Measurements from ENCODE around the gene GARIN5A. TPM values are rescaled to one million over a fixed set of nuclear protein-coding genes. Genes with fewer than 3 reads are reported as not detected.

GARIN5A gene
- total RNA-seq = 1 to 10 TPM in 2 of 4 donors, under 1 TPM in 1, not detected in 1; 0.62 to 5.4 (median 1.8) TPM

DNA sequence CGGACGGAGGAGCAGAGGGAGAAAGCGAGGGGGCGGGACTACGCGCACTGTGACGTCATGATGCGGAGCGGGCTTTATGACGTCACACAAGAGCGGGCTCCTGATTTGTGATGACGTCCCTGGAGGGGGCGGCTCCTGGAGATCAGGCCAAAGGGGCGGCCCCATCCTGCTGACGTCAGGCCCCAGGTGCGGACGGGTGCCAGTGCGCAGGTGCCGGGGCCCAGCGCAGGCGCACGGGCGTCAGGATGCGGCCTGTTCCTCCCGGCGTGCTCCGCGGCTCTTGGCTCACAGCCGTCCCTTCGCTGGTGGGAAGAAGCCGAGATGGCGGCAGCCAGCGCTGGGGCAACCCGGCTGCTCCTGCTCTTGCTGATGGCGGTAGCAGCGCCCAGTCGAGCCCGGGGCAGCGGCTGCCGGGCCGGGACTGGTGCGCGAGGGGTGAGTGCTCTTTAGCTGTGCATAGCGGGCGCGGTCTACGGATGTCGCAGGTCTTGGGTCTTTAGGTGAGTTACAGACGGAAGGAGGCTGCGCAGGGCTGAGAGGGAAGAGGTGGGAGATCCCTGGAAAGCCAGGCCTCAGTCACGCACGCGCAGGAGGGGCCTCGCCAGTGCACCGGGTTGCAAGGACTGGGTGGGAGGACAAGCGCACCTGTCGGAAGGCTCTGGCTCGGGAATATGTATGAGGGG lies at the start of gene GARIN5A, which contains the start of gene EMC10:
GARIN5A (minus strand) TSS at position 625 of the 683 bp plus-strand sequence; CDS start at position 165, 460 bp downstream.
EMC10 (plus strand) TSS at position 284 of the 683 bp plus-strand sequence; CDS start at position 322, 38 bp downstream.
- Histone ChIP-seq H3K4me1 (peaks cover 0 to 10% of the 10 kb centered on the region in 2 donors), H3K27me3 (no peaks in the 10 kb centered on the region), H3K9me3 (no peaks in the 10 kb centered on the region), H3K27ac (peak within 1 kb of the TSS; percentile 55 to 70), H3K36me3 (no peaks in the 10 kb centered on the region), H3K4me3 (peak within 1 kb of the TSS; percentile 69 to 83)
- intact Hi-C loops (cut with DNase I; ENCODE audit: low total_unique reads) = no loop called here
- TF ChIP-seq POLR2A (IDR thresholded peaks at IDR 0.05) (peak; percentile 17 to 64), CTCF (IDR thresholded peaks at IDR 0.05) (no peak)
- DNase-seq = peak; percentile 83 to 85

DNA sequence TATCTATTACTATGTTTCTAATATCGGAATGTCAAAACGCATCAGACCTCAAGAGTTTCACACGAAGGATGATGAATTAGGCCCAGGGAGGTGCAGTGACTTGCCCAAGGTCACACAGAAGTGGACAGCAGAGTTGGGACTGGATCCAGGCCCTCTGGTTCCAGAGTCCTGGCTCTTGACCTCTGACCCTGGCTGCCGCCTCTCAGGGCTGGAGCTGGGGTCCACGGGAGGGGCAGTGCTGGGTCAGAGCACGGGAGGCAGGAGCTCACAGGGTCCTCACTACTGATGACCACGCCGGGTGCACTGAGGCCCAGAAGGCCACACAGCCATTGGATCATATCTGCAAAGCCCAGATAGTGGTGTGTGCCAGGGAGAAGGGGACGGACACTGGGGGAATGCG lies 46.2 kb upstream of the GARIN5A start:
- no peaks in the 10 kb centered on the region for H3K4me1 ChIP-seq
- no peaks in the 10 kb centered on the region for H3K27me3 ChIP-seq
- no peak for DNase-seq
- no peak overlapping the region for H3K27ac ChIP-seq
- intact Hi-C loops (cut with DNase I; ENCODE audit: low total_unique reads) = no loop called here
- TF ChIP-seq POLR2A (IDR thresholded peaks at IDR 0.05) (no peak), CTCF (IDR thresholded peaks at IDR 0.05) (no peak)
- H3K36me3 ChIP-seq = no peaks in the 10 kb centered on the region
- no peaks in the 10 kb centered on the region for H3K9me3 ChIP-seq
- H3K4me3 ChIP-seq = no peak overlapping the region

GRCh38 chr19:50520822-50521465 lies 44.3 kb upstream of the GARIN5A start:
- Histone ChIP-seq H3K27me3 (no peaks in the 10 kb centered on the region), H3K27ac (no peak overlapping the region), H3K4me1 (no peaks in the 10 kb centered on the region), H3K4me3 (no peak overlapping the region), H3K9me3 (no peaks in the 10 kb centered on the region), H3K36me3 (no peaks in the 10 kb centered on the region)
- TF ChIP-seq POLR2A (IDR thresholded peaks at IDR 0.05) (no peak), CTCF (IDR thresholded peaks at IDR 0.05) (no peak)
- no peak for DNase-seq
- intact Hi-C loops (cut with DNase I; ENCODE audit: low total_unique reads) = no loop called here

DNA sequence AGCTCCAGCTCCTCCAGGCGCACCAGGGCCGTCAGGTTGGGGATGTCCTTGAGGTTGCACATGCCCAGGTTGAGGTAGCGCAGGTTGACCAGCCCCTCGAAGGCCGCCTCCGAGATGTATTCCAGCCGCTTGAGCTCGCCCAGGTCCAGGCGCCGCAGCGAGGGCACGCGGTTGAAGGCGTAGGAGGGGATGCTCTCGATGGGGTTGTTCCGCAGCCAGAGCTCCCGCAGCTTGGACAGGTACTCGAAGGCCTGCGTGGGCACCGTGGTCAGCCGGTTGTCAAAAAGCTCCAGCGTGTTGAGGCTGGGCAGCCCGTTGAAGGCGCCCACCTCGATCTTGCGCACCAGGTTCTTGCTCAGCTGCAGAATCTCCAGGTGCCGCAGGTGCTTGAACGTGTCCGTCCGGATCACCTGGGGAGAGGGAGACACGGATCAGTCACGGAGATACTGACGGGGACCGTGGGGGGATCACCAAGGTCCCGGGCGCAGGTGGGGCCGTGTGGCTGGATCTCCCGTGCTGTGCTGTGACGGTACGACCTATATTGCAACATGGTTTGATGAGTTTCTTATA lies 42.4 kb upstream of the GARIN5A start:
- no peak for DNase-seq
- Histone ChIP-seq H3K36me3 (no peaks in the 10 kb centered on the region), H3K4me1 (no peaks in the 10 kb centered on the region), H3K27ac (no peak overlapping the region), H3K4me3 (no peak overlapping the region), H3K9me3 (no peaks in the 10 kb centered on the region), H3K27me3 (no peaks in the 10 kb centered on the region)
- intact Hi-C loops (cut with DNase I; ENCODE audit: low total_unique reads) = no loop called here
- TF ChIP-seq POLR2A (IDR thresholded peaks at IDR 0.05) (no peak), CTCF (IDR thresholded peaks at IDR 0.05) (no peak)

Data from uterus (tissue), 4 donors.